ENCODE data around the gene GMCL1.

DNA sequence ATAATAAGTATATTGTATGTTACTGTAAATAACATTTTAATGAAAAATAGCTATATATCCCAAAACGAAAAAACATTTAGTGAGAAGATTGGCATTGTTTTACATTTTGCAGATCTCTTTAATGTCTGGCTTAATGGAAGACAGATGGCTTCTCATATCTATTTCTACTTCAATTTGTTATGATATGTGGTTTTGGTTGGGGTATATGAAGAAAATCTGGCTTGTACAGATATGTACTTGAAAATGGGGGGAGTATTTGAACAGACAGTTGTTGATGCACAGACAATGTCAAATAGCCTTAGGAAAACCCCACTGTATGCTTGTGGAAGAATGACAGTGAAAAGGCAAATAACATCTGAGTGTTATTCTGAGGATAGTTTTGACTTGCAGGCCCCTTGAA is 23.6 kb upstream of the GMCL1 start:
- TF ChIP-seq POLR2A (IDR thresholded peaks at IDR 0.05): no peak
- no peak for TF ChIP-seq POLR2AphosphoS5 (IDR thresholded peaks at IDR 0.05)
- TF ChIP-seq, protein P1, sequence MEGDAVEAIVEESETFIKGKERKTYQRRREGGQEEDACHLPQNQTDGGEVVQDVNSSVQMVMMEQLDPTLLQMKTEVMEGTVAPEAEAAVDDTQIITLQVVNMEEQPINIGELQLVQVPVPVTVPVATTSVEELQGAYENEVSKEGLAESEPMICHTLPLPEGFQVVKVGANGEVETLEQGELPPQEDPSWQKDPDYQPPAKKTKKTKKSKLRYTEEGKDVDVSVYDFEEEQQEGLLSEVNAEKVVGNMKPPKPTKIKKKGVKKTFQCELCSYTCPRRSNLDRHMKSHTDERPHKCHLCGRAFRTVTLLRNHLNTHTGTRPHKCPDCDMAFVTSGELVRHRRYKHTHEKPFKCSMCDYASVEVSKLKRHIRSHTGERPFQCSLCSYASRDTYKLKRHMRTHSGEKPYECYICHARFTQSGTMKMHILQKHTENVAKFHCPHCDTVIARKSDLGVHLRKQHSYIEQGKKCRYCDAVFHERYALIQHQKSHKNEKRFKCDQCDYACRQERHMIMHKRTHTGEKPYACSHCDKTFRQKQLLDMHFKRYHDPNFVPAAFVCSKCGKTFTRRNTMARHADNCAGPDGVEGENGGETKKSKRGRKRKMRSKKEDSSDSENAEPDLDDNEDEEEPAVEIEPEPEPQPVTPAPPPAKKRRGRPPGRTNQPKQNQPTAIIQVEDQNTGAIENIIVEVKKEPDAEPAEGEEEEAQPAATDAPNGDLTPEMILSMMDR (IDR thresholded peaks at IDR 0.05): no peak

Data from gastroesophageal sphincter (tissue), 3 donors.